ENCODE data around the gene SEC31B.
A peak's percentile ranks its signal among the peaks of the same experiment; 100 is the strongest.

Gene SEC31B

GRCh38 chr10:100508266-100508665 is 11.4 kb downstream of the SEC31B start:
- H3K27ac ChIP-seq, result no peak overlapping the region
- H3K4me2 ChIP-seq, result no peak overlapping the region
- no peaks in the 10 kb centered on the region for H3K27me3 ChIP-seq
- H4K20me1 ChIP-seq, result peaks cover 0 to 18% (median 0%) of the 10 kb centered on the region in 11 experiments; a peak in 2 of 22 replicates
- no peak overlapping the region for H3K9ac ChIP-seq
- H3K9me3 ChIP-seq (replicated peaks in 1 of 11), result no peaks in the 10 kb centered on the region
- TF ChIP-seq Cebpa-rat (IDR thresholded peaks at IDR 0.05), result no peak
- H3K36me3 ChIP-seq, result peaks cover 50 to 91% (median 72%) of the 10 kb centered on the region in 11 experiments
- H3K4me3 ChIP-seq, result no peak overlapping the region
- H3K4me1 ChIP-seq, result peaks cover 0 to 13% (median 11%) of the 10 kb centered on the region in 10 experiments; a peak in 16 of 20 replicates

GRCh38 chr10:100507357-100507732 is 12.3 kb downstream of the SEC31B start:
- TF ChIP-seq Cebpa-rat (IDR thresholded peaks at IDR 0.05), result no peak
- H3K4me2 ChIP-seq, result no peak overlapping the region
- no peak overlapping the region for H3K4me3 ChIP-seq
- H3K9ac ChIP-seq, result no peak overlapping the region
- H3K9me3 ChIP-seq (replicated peaks in 1 of 11), result no peaks in the 10 kb centered on the region
- no peak overlapping the region for H3K27ac ChIP-seq
- H3K36me3 ChIP-seq, result peaks cover 54 to 91% (median 79%) of the 10 kb centered on the region in 11 experiments
- peaks cover 0 to 13% (median 11%) of the 10 kb centered on the region in 10 experiments; a peak in 16 of 20 replicates for H3K4me1 ChIP-seq
- no peaks in the 10 kb centered on the region for H3K27me3 ChIP-seq
- peaks cover 0 to 18% (median 0%) of the 10 kb centered on the region in 11 experiments; a peak in 2 of 22 replicates for H4K20me1 ChIP-seq

DNA sequence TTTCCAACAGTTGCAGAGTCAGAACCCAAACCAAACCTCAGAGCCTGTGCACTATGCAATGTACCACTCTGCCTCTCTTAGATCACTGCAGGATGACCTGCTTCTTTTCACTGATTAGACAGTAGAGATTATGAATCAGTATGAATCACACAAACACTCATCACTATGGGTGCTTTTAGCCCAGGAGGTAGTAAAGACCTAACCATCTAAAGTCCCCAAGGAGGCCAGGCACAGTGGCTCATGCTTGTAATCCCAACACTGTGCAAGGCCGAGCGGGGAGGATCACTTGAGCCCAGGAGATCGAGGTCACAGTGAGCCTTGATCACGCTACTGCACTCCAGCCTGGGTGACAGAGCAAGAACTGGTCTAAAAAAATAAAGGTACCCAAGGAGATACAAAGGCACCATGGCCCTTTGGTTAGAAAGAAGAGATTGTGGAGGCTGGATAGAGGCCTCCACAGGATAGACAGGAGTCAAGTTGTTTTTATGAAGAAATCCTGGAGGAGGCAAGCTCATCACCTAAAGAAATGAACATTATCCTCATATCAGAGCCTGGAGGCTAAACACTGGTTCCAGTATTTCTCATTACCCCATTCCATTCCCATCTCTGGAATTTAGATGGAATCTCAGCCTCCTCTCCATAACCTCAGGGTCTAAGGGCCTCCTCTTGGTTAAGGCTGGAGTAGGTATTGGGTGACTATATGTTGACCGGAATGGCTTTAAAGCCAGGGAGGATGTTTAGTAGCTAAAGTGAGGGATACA is 12.9 kb downstream of the SEC31B start:
- TF ChIP-seq Cebpa-rat (IDR thresholded peaks at IDR 0.05), result no peak
- no peaks in the 10 kb centered on the region for H3K9me3 ChIP-seq (replicated peaks in 1 of 11)
- H3K9ac ChIP-seq, result no peak overlapping the region
- H4K20me1 ChIP-seq, result peaks cover 0 to 18% (median 0%) of the 10 kb centered on the region in 11 experiments; a peak in 2 of 22 replicates
- no peak overlapping the region for H3K4me2 ChIP-seq
- no peak overlapping the region for H3K27ac ChIP-seq
- peaks cover 60 to 91% (median 79%) of the 10 kb centered on the region in 11 experiments for H3K36me3 ChIP-seq
- H3K27me3 ChIP-seq, result no peaks in the 10 kb centered on the region
- H3K4me3 ChIP-seq, result no peak overlapping the region
- peaks cover 0 to 13% (median 11%) of the 10 kb centered on the region in 10 experiments; a peak in 16 of 20 replicates for H3K4me1 ChIP-seq

GRCh38 chr10:100505164-100505563 is 14.5 kb downstream of the SEC31B start:
- H3K27me3 ChIP-seq, result no peaks in the 10 kb centered on the region
- H3K27ac ChIP-seq, result no peak overlapping the region
- H3K4me3 ChIP-seq, result no peak overlapping the region
- H3K4me2 ChIP-seq, result no peak overlapping the region
- no peak overlapping the region for H3K9ac ChIP-seq
- H3K36me3 ChIP-seq, result peaks cover 74 to 99% (median 91%) of the 10 kb centered on the region in 11 experiments
- peaks cover 0 to 6% (median 0%) of the 10 kb centered on the region in 11 experiments; a peak in 2 of 22 replicates for H4K20me1 ChIP-seq
- no peak for TF ChIP-seq Cebpa-rat (IDR thresholded peaks at IDR 0.05)
- H3K9me3 ChIP-seq (replicated peaks in 1 of 11), result no peaks in the 10 kb centered on the region
- H3K4me1 ChIP-seq, result peaks cover 0 to 7% (median 0%) of the 10 kb centered on the region in 10 experiments; a peak in 3 of 20 replicates

DNA sequence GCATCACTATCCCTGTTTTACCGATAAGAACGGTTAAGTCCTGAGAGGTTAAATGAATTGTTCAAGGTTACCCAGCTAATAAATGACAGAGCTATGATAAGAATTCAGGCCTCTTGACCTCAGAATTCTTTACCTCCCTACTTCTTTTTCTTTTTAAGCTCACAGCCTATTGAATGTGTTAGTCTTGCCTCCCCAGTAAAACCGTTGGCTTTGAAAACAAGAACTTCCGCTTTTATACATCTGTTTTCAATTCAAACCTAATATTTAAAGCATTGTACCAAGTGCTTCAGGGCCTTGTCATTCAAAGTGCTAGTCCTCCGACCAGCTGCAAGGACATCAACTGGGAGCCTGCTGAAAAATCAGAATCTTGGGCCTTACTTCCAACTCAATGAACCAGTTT is 15.6 kb downstream of the SEC31B start:
- Histone ChIP-seq H3K9ac (no peak overlapping the region), H3K9me3 (replicated peaks in 1 of 11) (no peaks in the 10 kb centered on the region), H3K4me2 (no peak overlapping the region), H3K27me3 (no peaks in the 10 kb centered on the region), H3K4me3 (no peak overlapping the region), H3K4me1 (peaks cover 0 to 7% (median 0%) of the 10 kb centered on the region in 10 experiments; a peak in 3 of 20 replicates), H3K36me3 (peaks cover 83 to 99% (median 95%) of the 10 kb centered on the region in 11 experiments), H3K27ac (no peak overlapping the region), H4K20me1 (peaks cover 0 to 1% (median 0%) of the 10 kb centered on the region in 11 experiments; a peak in 3 of 22 replicates)
- TF ChIP-seq Cebpa-rat (IDR thresholded peaks at IDR 0.05), result no peak

GRCh38 chr10:100502926-100503494 is 16.7 kb downstream of the SEC31B start:
- Histone ChIP-seq H3K9ac (peak overlapping the region in 1 of 11 experiments; percentile 8; a peak in 1 of 22 replicates), H3K27ac (no peak overlapping the region), H3K36me3 (peaks cover 90 to 100% (median 99%) of the 10 kb centered on the region in 11 experiments), H3K4me2 (no peak overlapping the region), H3K4me1 (peaks cover 0 to 7% (median 0%) of the 10 kb centered on the region in 10 experiments; a peak in 2 of 20 replicates), H3K9me3 (replicated peaks in 1 of 11) (no peaks in the 10 kb centered on the region), H3K27me3 (no peaks in the 10 kb centered on the region), H4K20me1 (peaks cover 0 to 3% (median 0%) of the 10 kb centered on the region in 11 experiments; a peak in 2 of 22 replicates), H3K4me3 (no peak overlapping the region)
- no peak for TF ChIP-seq Cebpa-rat (IDR thresholded peaks at IDR 0.05)

DNA sequence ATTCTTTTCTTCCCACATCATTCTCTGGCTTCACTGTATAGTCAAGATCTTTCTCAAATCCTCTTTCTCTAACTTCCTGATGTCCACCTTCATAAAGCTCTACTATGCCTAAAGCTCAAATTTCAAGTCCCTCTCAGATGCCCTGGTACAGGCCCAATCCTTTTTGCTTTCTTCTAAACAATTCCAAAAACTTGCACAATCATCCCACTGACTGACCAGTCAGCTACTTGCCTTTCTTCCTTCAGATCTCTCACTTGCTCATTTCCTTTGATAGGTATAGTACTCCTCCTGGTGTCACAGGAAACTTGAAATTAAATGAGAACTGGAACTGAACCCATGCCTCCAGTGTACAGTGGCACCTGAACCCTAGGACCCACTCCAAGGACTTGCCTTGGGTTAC is 18.2 kb downstream of the SEC31B start:
- no peak for TF ChIP-seq Cebpa-rat (IDR thresholded peaks at IDR 0.05)
- Histone ChIP-seq H3K36me3 (peaks cover 90 to 100% (median 99%) of the 10 kb centered on the region in 11 experiments), H3K27me3 (no peaks in the 10 kb centered on the region)

DNA sequence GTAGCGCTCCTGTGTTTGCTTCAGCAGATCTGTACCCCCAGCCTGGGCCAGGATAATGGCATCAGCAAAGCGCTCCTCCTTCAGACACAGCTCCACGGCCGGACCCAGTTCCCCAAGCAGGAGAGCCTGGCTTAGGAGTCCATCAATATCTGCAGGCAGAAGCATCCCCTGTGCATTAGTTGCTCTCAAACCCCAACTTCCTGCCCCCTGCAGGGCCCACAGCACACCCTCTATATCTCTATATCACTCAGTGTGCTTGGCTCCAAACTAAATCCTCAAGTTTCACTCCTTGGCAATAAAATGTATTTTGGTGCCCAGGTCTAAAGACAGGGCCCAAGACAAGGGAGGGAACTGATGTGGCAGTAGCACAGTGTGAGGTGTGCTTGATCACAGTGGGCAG is 21.6 kb downstream of the SEC31B start:
- Histone ChIP-seq H3K36me3 (peaks cover 87 to 100% (median 99%) of the 10 kb centered on the region in 11 experiments), H3K9me3 (replicated peaks in 1 of 11) (no peaks in the 10 kb centered on the region), H3K4me3 (no peak overlapping the region), H3K4me2 (no peak overlapping the region), H3K4me1 (peaks cover 0 to 7% (median 0%) of the 10 kb centered on the region in 10 experiments; a peak in 2 of 20 replicates), H3K27me3 (no peaks in the 10 kb centered on the region), H3K27ac (no peak overlapping the region), H3K9ac (no peak overlapping the region), H4K20me1 (peaks cover 0 to 7% (median 0%) of the 10 kb centered on the region in 11 experiments; a peak in 1 of 22 replicates)
- no peak for TF ChIP-seq Cebpa-rat (IDR thresholded peaks at IDR 0.05)

More for the DNA sequence above, 18.2 kb downstream of the SEC31B start:
- Histone ChIP-seq H3K9ac (no peak overlapping the region), H3K27ac (no peak overlapping the region), H4K20me1 (peaks cover 0 to 7% (median 0%) of the 10 kb centered on the region in 11 experiments; a peak in 2 of 22 replicates), H3K9me3 (replicated peaks in 1 of 11) (no peaks in the 10 kb centered on the region), H3K4me3 (no peak overlapping the region), H3K4me2 (no peak overlapping the region), H3K4me1 (peaks cover 0 to 7% (median 0%) of the 10 kb centered on the region in 10 experiments; a peak in 2 of 20 replicates)

GRCh38 chr10:100496567-100496966 is 23.1 kb downstream of the SEC31B start:
- H3K4me2 ChIP-seq, result no peak overlapping the region
- no peaks in the 10 kb centered on the region for H3K9me3 ChIP-seq (replicated peaks in 1 of 11)
- H3K36me3 ChIP-seq, result peaks cover 80 to 100% (median 98%) of the 10 kb centered on the region in 11 experiments
- TF ChIP-seq Cebpa-rat (IDR thresholded peaks at IDR 0.05), result no peak
- no peaks in the 10 kb centered on the region for H3K27me3 ChIP-seq
- H4K20me1 ChIP-seq, result peaks cover 0 to 7% (median 0%) of the 10 kb centered on the region in 11 experiments; a peak in 2 of 22 replicates
- H3K9ac ChIP-seq, result no peak overlapping the region
- H3K4me3 ChIP-seq, result no peak overlapping the region
- no peak overlapping the region for H3K27ac ChIP-seq
- H3K4me1 ChIP-seq, result peaks cover 0 to 4% (median 0%) of the 10 kb centered on the region in 10 experiments; a peak in 2 of 20 replicates
